ENCODE data around the gene DTX3L.

Gene DTX3L

GRCh38 chr3:122619040-122619439 lies 54.9 kb downstream of the DTX3L start:
- TF ChIP-seq, protein P1, sequence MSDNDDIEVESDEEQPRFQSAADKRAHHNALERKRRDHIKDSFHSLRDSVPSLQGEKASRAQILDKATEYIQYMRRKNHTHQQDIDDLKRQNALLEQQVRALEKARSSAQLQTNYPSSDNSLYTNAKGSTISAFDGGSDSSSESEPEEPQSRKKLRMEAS (IDR thresholded peaks at IDR 0.05) = no peak
- TF ChIP-seq TEAD4 (IDR thresholded peaks at IDR 0.05) (no peak), RAD21 (IDR thresholded peaks at IDR 0.05; ENCODE audit: low read depth) (no peak), CEBPB (IDR thresholded peaks at IDR 0.05) (no peak), EP300 (IDR thresholded peaks at IDR 0.05; ENCODE audit: borderline replicate concordance) (no peak), NFIC (IDR thresholded peaks at IDR 0.05) (no peak), ZBTB7A (IDR thresholded peaks at IDR 0.05; ENCODE audit: low read depth) (no peak), YY1 (IDR thresholded peaks at IDR 0.05; ENCODE audit: low read depth) (no peak), TCF12 (IDR thresholded peaks at IDR 0.05; ENCODE audit: low read depth) (no peak), USF1 (IDR thresholded peaks at IDR 0.05) (no peak), TAF1 (IDR thresholded peaks at IDR 0.05; ENCODE audit: low read depth) (no peak), EGR1 (IDR thresholded peaks at IDR 0.05) (no peak), FOXM1 (IDR thresholded peaks at IDR 0.05; ENCODE audit: borderline replicate concordance, low read depth) (no peak), CREB1 (IDR thresholded peaks at IDR 0.05; ENCODE audit: low read depth) (no peak)
- TF ChIP-seq, protein P2, sequence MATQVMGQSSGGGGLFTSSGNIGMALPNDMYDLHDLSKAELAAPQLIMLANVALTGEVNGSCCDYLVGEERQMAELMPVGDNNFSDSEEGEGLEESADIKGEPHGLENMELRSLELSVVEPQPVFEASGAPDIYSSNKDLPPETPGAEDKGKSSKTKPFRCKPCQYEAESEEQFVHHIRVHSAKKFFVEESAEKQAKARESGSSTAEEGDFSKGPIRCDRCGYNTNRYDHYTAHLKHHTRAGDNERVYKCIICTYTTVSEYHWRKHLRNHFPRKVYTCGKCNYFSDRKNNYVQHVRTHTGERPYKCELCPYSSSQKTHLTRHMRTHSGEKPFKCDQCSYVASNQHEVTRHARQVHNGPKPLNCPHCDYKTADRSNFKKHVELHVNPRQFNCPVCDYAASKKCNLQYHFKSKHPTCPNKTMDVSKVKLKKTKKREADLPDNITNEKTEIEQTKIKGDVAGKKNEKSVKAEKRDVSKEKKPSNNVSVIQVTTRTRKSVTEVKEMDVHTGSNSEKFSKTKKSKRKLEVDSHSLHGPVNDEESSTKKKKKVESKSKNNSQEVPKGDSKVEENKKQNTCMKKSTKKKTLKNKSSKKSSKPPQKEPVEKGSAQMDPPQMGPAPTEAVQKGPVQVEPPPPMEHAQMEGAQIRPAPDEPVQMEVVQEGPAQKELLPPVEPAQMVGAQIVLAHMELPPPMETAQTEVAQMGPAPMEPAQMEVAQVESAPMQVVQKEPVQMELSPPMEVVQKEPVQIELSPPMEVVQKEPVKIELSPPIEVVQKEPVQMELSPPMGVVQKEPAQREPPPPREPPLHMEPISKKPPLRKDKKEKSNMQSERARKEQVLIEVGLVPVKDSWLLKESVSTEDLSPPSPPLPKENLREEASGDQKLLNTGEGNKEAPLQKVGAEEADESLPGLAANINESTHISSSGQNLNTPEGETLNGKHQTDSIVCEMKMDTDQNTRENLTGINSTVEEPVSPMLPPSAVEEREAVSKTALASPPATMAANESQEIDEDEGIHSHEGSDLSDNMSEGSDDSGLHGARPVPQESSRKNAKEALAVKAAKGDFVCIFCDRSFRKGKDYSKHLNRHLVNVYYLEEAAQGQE (IDR thresholded peaks at IDR 0.05; ENCODE audit: low read depth) = no peak

DNA sequence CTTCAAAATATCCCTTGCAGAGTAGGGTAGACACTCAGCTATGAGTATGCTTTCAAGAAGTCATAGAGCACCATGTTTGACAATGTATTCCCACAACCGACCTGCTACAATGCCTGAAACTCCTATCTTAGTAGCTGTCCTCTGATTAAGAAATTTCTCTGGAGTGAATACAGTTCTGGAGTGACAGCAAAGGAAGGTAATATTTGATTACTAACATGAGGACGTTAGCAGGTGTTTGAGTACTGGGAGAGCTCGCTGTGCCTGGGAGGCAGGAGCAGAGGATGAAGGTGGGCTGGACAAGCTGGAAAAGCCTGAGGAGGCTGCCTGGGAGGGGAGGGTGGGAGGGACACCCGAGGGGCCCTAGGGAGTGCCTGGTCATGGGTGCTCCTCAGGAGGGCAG lies 56.3 kb downstream of the DTX3L start:
- no peak for TF ChIP-seq TAF1 (IDR thresholded peaks at IDR 0.05; ENCODE audit: low read depth)
- TF ChIP-seq, protein P2 (IDR thresholded peaks at IDR 0.05; ENCODE audit: low read depth) = no peak
- TF ChIP-seq FOXM1 (IDR thresholded peaks at IDR 0.05; ENCODE audit: borderline replicate concordance, low read depth) = no peak
- no peak for TF ChIP-seq ZBTB7A (IDR thresholded peaks at IDR 0.05; ENCODE audit: low read depth)
- no peak for TF ChIP-seq EGR1 (IDR thresholded peaks at IDR 0.05)
- no peak for TF ChIP-seq EP300 (IDR thresholded peaks at IDR 0.05; ENCODE audit: borderline replicate concordance)
- no peak for TF ChIP-seq YY1 (IDR thresholded peaks at IDR 0.05; ENCODE audit: low read depth)
- TF ChIP-seq TEAD4 (IDR thresholded peaks at IDR 0.05) = no peak
- TF ChIP-seq NFIC (IDR thresholded peaks at IDR 0.05) = no peak
- TF ChIP-seq RAD21 (IDR thresholded peaks at IDR 0.05; ENCODE audit: low read depth) = no peak
- no peak for TF ChIP-seq CEBPB (IDR thresholded peaks at IDR 0.05)
- no peak for TF ChIP-seq USF1 (IDR thresholded peaks at IDR 0.05)

DNA sequence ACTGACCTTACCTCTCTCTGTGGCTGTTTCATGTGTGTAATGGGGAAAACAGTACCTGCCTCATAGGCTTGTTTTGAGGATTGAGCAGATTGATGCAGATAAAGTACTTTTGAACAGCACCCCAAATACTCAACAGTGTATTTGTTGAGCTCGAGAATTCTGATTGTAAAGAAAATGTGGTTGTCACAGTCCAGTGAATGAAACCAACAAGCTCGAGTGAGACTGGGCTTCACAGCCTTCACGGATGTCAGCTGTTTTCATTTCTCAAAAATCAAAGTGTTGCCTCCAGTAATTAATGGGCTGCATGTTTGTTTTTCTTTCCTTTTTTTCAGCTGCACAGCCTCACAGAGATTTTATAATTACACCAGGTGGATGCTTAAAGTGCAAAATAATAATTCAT lies 57.0 kb downstream of the DTX3L start:
- TF ChIP-seq TAF1 (IDR thresholded peaks at IDR 0.05; ENCODE audit: low read depth) (no peak), CREB1 (IDR thresholded peaks at IDR 0.05; ENCODE audit: low read depth) (no peak), TEAD4 (IDR thresholded peaks at IDR 0.05) (no peak), YY1 (IDR thresholded peaks at IDR 0.05; ENCODE audit: low read depth) (no peak), FOXM1 (IDR thresholded peaks at IDR 0.05; ENCODE audit: borderline replicate concordance, low read depth) (no peak), EGR1 (IDR thresholded peaks at IDR 0.05) (no peak)

GRCh38 chr3:122623031-122623829 lies 59.1 kb downstream of the DTX3L start:
- TF ChIP-seq RAD21 (IDR thresholded peaks at IDR 0.05; ENCODE audit: low read depth) (no peak), USF1 (IDR thresholded peaks at IDR 0.05) (no peak), FOXM1 (IDR thresholded peaks at IDR 0.05; ENCODE audit: borderline replicate concordance, low read depth) (no peak), EGR1 (IDR thresholded peaks at IDR 0.05) (no peak), NFIC (IDR thresholded peaks at IDR 0.05) (no peak), CEBPB (IDR thresholded peaks at IDR 0.05) (no peak), TAF1 (IDR thresholded peaks at IDR 0.05; ENCODE audit: low read depth) (no peak), YY1 (IDR thresholded peaks at IDR 0.05; ENCODE audit: low read depth) (no peak), ZBTB7A (IDR thresholded peaks at IDR 0.05; ENCODE audit: low read depth) (no peak)
- TF ChIP-seq, protein P1 (IDR thresholded peaks at IDR 0.05) = no peak
- TF ChIP-seq, protein P2 (IDR thresholded peaks at IDR 0.05; ENCODE audit: low read depth) = no peak

All from Ishikawa (cell line).